ENCODE measurements around the gene LBHD1.

LBHD1 gene

GRCh38 chr11:62689421-62690183 lies 17.5 kb upstream of the LBHD1 start, which contains the start of gene LRRN4CL:
LRRN4CL (minus strand) TSS chr11:62689530; CDS start chr11:62688508, 1,022 bp downstream.
- TF ChIP-seq, protein P1, sequence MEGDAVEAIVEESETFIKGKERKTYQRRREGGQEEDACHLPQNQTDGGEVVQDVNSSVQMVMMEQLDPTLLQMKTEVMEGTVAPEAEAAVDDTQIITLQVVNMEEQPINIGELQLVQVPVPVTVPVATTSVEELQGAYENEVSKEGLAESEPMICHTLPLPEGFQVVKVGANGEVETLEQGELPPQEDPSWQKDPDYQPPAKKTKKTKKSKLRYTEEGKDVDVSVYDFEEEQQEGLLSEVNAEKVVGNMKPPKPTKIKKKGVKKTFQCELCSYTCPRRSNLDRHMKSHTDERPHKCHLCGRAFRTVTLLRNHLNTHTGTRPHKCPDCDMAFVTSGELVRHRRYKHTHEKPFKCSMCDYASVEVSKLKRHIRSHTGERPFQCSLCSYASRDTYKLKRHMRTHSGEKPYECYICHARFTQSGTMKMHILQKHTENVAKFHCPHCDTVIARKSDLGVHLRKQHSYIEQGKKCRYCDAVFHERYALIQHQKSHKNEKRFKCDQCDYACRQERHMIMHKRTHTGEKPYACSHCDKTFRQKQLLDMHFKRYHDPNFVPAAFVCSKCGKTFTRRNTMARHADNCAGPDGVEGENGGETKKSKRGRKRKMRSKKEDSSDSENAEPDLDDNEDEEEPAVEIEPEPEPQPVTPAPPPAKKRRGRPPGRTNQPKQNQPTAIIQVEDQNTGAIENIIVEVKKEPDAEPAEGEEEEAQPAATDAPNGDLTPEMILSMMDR (IDR thresholded peaks at IDR 0.05; ENCODE audit: low read length, missing control alignments), result no peak
- DNase-seq (ENCODE audit: low read depth), result peak; percentile 83
- H3K4me3 ChIP-seq (replicated peaks; ENCODE audit: low read depth, low read length), result peak within 1 kb of the TSS; percentile 2

GRCh38 chr11:62688491-62688890 lies 16.4 kb upstream of the LBHD1 start:
- TF ChIP-seq, protein P1 (IDR thresholded peaks at IDR 0.05; ENCODE audit: low read length, missing control alignments), result no peak
- DNase-seq (ENCODE audit: low read depth), result no peak
- no peak overlapping the region for H3K4me3 ChIP-seq (replicated peaks; ENCODE audit: low read depth, low read length)

DNA sequence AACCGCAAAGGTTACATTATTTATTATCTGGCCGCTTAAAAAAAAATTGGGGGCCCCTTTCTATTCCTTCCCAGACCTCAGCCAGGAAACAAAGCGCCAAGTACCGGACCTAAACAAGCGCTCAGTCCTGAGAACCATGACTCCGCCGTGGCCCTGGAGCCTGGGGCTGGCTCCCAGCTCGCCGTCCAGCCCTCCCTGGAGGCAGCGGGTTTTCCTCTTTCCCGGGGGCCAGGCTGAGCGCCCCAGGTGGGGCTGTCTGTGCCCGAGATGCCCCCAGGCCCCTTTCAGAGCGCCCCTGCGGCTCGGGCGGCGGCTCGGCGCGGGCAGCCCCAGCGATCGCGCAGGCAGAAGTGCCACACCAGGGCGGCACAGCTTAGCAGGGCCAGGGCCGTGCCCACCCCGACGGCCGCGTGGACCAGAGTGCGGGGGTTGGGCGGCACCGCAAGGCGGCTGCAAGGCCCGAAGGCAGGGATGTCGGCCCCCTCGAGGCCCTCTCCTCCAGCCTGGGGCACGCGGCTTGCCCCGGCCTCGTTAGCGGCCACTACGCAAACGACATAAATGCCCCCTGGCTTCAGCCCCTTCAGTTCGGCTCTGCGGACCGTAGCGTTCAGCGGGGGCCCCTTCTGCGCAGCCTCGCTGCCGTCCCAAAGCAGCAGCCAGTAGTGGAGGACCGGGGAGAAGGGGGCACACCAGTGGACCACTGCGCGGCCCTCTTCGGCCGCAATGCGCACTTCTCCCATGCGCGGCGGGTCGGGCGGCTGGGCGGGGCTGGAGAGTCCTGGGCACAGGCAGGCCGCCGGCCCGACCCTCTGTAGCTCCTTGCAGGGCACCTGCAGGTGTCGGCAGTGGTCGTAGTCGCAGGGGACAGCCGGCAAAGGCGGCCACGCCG lies 15.7 kb upstream of the LBHD1 start:
- TF ChIP-seq, protein P1 (IDR thresholded peaks at IDR 0.05; ENCODE audit: low read length, missing control alignments), result no peak
- no peak for DNase-seq (ENCODE audit: low read depth)
- no peak overlapping the region for H3K4me3 ChIP-seq (replicated peaks; ENCODE audit: low read depth, low read length)

DNA sequence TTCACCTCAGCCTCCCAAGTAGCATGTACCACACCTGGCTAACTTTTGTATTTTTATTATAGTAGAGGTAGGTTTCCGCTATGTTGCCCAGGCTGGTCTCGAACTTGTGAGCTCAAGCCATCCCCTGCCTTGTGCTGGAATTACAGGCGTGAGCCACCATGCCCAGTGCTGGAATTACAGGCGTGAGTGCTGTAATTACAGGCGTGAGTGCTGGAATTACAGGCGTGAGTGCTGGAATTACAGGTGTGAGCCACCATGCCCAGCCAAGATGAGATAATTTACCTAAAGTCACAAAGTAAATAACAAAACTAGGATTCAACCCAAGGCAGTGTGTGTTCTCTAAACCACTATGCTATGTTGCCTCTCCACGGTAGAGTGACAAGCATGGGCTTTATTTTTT lies 10.5 kb upstream of the LBHD1 start:
- no peak overlapping the region for H3K4me3 ChIP-seq (replicated peaks; ENCODE audit: low read depth, low read length)
- TF ChIP-seq, protein P1 (IDR thresholded peaks at IDR 0.05; ENCODE audit: low read length, missing control alignments), result no peak
- no peak for DNase-seq (ENCODE audit: low read depth)

DNA sequence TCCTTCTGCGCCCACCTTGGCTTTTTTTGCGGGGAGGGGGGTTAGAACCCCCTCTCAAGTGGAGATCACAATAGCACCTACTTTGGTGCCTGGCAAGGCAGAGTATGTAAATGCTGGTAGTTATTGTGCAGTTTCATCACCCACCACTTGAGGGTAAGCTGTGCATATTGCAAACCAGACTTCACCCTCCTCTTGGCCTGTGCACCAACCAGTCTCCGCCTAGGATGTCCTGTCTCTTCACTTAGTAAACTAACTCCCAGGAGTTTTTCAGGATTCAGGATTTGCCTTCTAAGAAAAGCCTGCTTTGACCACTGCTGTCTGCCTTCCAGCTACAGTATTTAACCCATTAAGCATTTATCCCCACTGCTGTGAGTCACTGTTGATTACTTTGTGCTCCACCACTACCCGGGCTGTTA lies 8.8 kb upstream of the LBHD1 start:
- TF ChIP-seq, protein P1 (IDR thresholded peaks at IDR 0.05; ENCODE audit: low read length, missing control alignments), result peak; percentile 67
- H3K4me3 ChIP-seq (replicated peaks; ENCODE audit: low read depth, low read length), result no peak overlapping the region
- peak; percentile 88 for DNase-seq (ENCODE audit: low read depth)

DNA sequence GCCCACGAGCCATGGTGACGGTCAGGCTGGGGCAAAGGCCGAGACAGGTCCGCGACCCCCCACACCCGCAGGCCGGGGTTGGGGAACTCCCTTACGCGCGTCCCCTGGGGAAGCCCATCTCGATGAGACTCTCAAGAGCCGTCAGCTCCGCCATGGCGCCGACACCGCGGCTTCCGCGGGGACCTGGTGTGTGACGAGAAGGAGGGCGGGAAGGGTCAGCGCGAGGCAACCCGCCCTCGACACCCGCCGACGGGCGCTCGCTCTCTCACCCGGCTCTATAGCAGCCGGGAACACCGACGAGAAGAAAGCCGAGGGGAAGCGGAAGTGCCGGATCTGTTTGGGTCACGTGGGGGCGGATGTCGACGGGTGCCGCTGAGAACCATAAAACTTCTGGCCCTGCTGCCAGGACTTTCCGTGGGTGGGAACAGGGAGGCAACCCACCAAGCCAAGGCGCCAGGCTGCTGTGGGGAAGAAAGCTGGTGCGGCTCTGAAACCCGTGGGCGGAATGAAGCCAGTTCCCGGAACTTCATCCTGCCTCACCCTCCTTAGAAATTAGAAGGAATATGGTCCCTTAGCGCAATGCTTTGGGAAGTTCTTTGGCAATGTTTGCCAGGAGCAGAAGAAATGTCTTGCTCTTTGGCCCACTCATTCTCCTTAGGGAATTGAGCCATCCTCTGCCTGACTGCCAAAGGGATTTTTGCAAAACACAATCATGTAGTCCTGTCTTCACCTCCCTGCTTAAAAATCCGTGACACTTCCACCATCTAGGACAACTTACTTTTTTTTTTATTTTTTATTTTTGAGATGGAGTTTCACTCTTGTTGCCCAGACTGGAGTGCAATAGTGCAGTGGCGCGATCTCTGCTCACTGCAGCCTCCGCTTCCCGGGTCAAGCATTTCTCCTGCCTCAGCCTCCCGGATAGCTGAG lies 7.0 kb upstream of the LBHD1 start, which contains the start of gene UBXN1:
UBXN1 (minus strand) TSS at position 304 of the 927 bp plus-strand sequence; CDS start at position 154, 150 bp downstream.
- TF ChIP-seq, protein P1 (IDR thresholded peaks at IDR 0.05; ENCODE audit: low read length, missing control alignments), result no peak
- peak within 1 kb of the TSS; percentile 95 for H3K4me3 ChIP-seq (replicated peaks; ENCODE audit: low read depth, low read length)
- peak; percentile 92 for DNase-seq (ENCODE audit: low read depth)
